ENCODE results near the gene IL5.

GRCh38 chr5:132498152-132498551 lies 45.2 kb downstream of the IL5 start:
- TF ChIP-seq CTCF (IDR thresholded peaks at IDR 0.05; ENCODE audit: extremely low read depth in 1 of 2, insufficient read depth in 1 of 2, low read depth in 1 of 2, low read length in 2 of 2) = no peak
- no peak for TF ChIP-seq EZH2 (IDR thresholded peaks at IDR 0.05; ENCODE audit: borderline replicate concordance, low read depth, low read length, severe bottlenecking)
- no peak for TF ChIP-seq POLR2AphosphoS5 (IDR thresholded peaks at IDR 0.05; ENCODE audit: insufficient read depth, low read depth, low read length)
- no peak for TF ChIP-seq POLR2A (IDR thresholded peaks at IDR 0.05; ENCODE audit: low read depth, low read length)
- TF ChIP-seq, protein P1, sequence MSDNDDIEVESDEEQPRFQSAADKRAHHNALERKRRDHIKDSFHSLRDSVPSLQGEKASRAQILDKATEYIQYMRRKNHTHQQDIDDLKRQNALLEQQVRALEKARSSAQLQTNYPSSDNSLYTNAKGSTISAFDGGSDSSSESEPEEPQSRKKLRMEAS (IDR thresholded peaks at IDR 0.05; ENCODE audit: insufficient read depth, insufficient read length) = no peak
- TF ChIP-seq MYC (IDR thresholded peaks at IDR 0.05; ENCODE audit: low read depth, low read length) = no peak
- no peak for TF ChIP-seq JUN (IDR thresholded peaks at IDR 0.05; ENCODE audit: borderline replicate concordance, insufficient read depth, insufficient read length, low read depth)

All from endothelial cell of umbilical vein (primary cell).